ENCODE results near the gene EPB41L4A.

Gene EPB41L4A

DNA sequence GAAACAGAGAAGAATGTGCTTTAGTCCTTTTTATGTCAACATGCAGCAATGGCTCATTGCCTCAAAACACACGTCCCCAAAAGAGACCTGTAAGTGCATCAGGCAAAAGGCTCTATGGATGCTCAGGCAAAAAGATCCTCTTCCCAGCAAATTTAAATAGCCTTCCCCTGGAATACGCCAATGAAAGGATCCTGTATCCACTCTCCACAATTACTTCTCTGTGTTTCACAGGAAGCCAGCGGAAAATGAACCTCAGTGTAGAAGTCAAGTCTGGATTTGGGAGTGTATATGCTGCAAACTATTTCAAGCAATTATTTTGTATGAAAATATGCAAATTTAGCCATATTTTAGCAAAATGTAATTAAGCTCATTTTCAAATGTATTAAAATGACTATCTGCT lies 217.9 kb downstream of the EPB41L4A start:
- H3K79me2 ChIP-seq, result no peaks in the 10 kb centered on the region
- H3K4me3 ChIP-seq (ENCODE audit: low read depth, low read length), result no peak overlapping the region
- H3K9ac ChIP-seq, result no peak overlapping the region
- TF ChIP-seq, protein P1, sequence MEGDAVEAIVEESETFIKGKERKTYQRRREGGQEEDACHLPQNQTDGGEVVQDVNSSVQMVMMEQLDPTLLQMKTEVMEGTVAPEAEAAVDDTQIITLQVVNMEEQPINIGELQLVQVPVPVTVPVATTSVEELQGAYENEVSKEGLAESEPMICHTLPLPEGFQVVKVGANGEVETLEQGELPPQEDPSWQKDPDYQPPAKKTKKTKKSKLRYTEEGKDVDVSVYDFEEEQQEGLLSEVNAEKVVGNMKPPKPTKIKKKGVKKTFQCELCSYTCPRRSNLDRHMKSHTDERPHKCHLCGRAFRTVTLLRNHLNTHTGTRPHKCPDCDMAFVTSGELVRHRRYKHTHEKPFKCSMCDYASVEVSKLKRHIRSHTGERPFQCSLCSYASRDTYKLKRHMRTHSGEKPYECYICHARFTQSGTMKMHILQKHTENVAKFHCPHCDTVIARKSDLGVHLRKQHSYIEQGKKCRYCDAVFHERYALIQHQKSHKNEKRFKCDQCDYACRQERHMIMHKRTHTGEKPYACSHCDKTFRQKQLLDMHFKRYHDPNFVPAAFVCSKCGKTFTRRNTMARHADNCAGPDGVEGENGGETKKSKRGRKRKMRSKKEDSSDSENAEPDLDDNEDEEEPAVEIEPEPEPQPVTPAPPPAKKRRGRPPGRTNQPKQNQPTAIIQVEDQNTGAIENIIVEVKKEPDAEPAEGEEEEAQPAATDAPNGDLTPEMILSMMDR (IDR thresholded peaks at IDR 0.05), result no peak
- no peak overlapping the region for H3K27ac ChIP-seq
- no peaks in the 10 kb centered on the region for H3K36me3 ChIP-seq (ENCODE audit: control insufficient read depth, insufficient read depth, low read length)
- H3K4me1 ChIP-seq, result peaks cover 2% of the 10 kb centered on the region
- H3K4me2 ChIP-seq (ENCODE audit: low read length), result no peak overlapping the region
- no peak overlapping the region for H2AFZ ChIP-seq
- H3K27me3 ChIP-seq (ENCODE audit: control insufficient read depth, insufficient read depth, low read length), result no peaks in the 10 kb centered on the region
- H3K9me3 ChIP-seq (ENCODE audit: control insufficient read depth, low read length), result no peaks in the 10 kb centered on the region

DNA sequence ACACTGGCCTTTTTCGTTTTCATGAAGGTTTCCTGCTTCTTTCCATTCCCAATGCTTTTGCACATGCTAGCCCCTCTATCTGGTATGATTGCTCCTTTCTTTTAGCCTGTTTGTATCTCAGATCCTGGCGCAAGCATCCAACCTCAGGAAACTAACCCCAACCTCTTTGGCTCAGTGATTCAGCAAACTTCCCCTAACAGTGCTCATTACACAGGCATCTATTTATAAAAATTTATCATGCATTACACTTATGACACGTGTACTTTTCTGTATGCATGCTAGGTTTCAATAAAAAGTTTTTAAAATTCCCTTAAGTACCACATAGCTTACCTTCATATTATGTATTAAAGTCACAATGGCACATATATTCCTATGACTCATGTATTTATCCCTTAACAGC lies 218.9 kb downstream of the EPB41L4A start:
- no peak overlapping the region for H3K4me2 ChIP-seq (ENCODE audit: low read length)
- no peaks in the 10 kb centered on the region for H3K79me2 ChIP-seq
- no peak overlapping the region for H3K27ac ChIP-seq
- H3K9me3 ChIP-seq (ENCODE audit: control insufficient read depth, low read length), result no peaks in the 10 kb centered on the region
- TF ChIP-seq, protein P1 (IDR thresholded peaks at IDR 0.05), result no peak
- no peaks in the 10 kb centered on the region for H3K27me3 ChIP-seq (ENCODE audit: control insufficient read depth, insufficient read depth, low read length)
- no peak overlapping the region for H3K9ac ChIP-seq
- H3K4me3 ChIP-seq (ENCODE audit: low read depth, low read length), result no peak overlapping the region
- H3K36me3 ChIP-seq (ENCODE audit: control insufficient read depth, insufficient read depth, low read length), result no peaks in the 10 kb centered on the region
- peaks cover 2% of the 10 kb centered on the region for H3K4me1 ChIP-seq
- no peak overlapping the region for H2AFZ ChIP-seq

DNA sequence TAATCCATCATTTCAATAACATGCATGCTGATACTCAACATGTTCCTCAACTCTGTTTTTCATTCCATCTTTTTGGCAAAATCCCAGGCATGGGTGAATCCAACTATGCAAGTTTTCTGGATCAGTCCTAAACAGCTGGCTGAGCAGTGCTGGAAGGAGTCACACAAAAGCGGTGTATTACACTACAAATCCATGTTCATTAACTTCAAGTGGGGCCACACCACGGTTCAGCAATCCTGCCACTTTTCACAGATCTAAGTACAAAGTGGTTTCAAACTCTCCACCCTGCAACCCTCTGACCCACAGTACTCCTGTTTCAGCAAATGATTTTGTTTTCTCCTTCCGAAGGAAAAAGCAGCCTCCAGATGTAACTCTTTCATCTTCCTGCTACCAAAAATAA lies 222.5 kb downstream of the EPB41L4A start:
- H3K36me3 ChIP-seq (ENCODE audit: control insufficient read depth, insufficient read depth, low read length), result no peaks in the 10 kb centered on the region
- H3K4me2 ChIP-seq (ENCODE audit: low read length), result no peak overlapping the region
- H3K9ac ChIP-seq, result no peak overlapping the region
- no peaks in the 10 kb centered on the region for H3K9me3 ChIP-seq (ENCODE audit: control insufficient read depth, low read length)
- no peak overlapping the region for H3K27ac ChIP-seq
- peaks cover 2% of the 10 kb centered on the region for H3K4me1 ChIP-seq
- TF ChIP-seq, protein P1 (IDR thresholded peaks at IDR 0.05), result no peak
- H3K27me3 ChIP-seq (ENCODE audit: control insufficient read depth, insufficient read depth, low read length), result no peaks in the 10 kb centered on the region
- no peak overlapping the region for H2AFZ ChIP-seq
- no peak overlapping the region for H3K4me3 ChIP-seq (ENCODE audit: low read depth, low read length)
- no peaks in the 10 kb centered on the region for H3K79me2 ChIP-seq

DNA sequence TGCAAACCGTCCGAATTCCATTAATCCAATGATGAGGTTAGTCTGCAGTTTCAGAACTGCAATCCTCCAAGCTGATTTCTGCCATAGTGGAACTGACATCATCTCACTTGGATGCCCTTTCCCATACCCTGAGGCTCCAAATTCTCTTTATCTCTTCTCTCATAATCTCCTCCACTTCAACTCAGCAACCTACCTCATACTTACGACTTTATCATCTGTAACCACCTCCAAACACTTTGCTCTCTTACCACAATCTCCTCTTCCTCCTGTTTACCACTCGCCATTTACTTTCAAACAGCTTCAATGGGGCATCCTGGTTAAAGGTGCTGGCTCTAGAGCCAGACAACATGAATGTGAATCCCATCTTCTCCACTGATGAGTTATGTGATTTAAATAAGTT lies 223.2 kb downstream of the EPB41L4A start:
- Histone ChIP-seq H3K79me2 (no peaks in the 10 kb centered on the region), H3K9ac (no peak overlapping the region), H3K4me1 (peaks cover 2% of the 10 kb centered on the region), H3K27me3 (ENCODE audit: control insufficient read depth, insufficient read depth, low read length) (no peaks in the 10 kb centered on the region), H3K27ac (no peak overlapping the region), H2AFZ (no peak overlapping the region), H3K36me3 (ENCODE audit: control insufficient read depth, insufficient read depth, low read length) (no peaks in the 10 kb centered on the region), H3K4me3 (ENCODE audit: low read depth, low read length) (no peak overlapping the region), H3K4me2 (ENCODE audit: low read length) (no peak overlapping the region), H3K9me3 (ENCODE audit: control insufficient read depth, low read length) (no peaks in the 10 kb centered on the region)
- TF ChIP-seq, protein P1 (IDR thresholded peaks at IDR 0.05), result no peak

DNA sequence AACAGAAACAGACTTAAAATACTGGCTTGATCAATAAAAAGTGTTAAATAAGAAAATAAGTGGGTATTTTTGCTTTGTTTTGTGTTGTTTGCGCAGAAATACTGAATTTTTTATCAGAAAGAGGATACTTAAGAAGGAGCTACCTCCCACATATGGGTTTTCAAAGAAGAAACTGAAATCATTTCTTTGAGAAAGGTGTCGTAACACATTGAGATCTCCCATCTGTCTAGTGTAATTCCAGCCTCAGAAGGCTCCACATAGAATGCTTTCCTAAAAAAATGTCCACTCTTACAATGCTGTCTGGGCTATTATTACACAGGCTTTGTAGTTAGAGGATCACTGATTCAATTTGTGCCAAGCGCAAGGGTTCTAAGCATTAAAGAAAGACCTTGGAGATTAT lies 226.2 kb downstream of the EPB41L4A start:
- no peak overlapping the region for H3K4me2 ChIP-seq (ENCODE audit: low read length)
- peaks cover 2% of the 10 kb centered on the region for H3K4me1 ChIP-seq
- no peak overlapping the region for H3K27ac ChIP-seq
- no peaks in the 10 kb centered on the region for H3K36me3 ChIP-seq (ENCODE audit: control insufficient read depth, insufficient read depth, low read length)
- TF ChIP-seq, protein P1 (IDR thresholded peaks at IDR 0.05), result no peak
- no peak overlapping the region for H3K9ac ChIP-seq
- H3K4me3 ChIP-seq (ENCODE audit: low read depth, low read length), result no peak overlapping the region
- H2AFZ ChIP-seq, result no peak overlapping the region
- no peaks in the 10 kb centered on the region for H3K9me3 ChIP-seq (ENCODE audit: control insufficient read depth, low read length)
- H3K27me3 ChIP-seq (ENCODE audit: control insufficient read depth, insufficient read depth, low read length), result no peaks in the 10 kb centered on the region
- H3K79me2 ChIP-seq, result no peaks in the 10 kb centered on the region

All from parathyroid adenoma (tissue), 2 donors.